ENCODE measurements around the gene MSMO1.
"Not testable (repeated sequence)": the region's sequence is repeated elsewhere in the genome, so short reads cannot be mapped to it uniquely, and the experiment has no call there.

Gene MSMO1

DNA sequence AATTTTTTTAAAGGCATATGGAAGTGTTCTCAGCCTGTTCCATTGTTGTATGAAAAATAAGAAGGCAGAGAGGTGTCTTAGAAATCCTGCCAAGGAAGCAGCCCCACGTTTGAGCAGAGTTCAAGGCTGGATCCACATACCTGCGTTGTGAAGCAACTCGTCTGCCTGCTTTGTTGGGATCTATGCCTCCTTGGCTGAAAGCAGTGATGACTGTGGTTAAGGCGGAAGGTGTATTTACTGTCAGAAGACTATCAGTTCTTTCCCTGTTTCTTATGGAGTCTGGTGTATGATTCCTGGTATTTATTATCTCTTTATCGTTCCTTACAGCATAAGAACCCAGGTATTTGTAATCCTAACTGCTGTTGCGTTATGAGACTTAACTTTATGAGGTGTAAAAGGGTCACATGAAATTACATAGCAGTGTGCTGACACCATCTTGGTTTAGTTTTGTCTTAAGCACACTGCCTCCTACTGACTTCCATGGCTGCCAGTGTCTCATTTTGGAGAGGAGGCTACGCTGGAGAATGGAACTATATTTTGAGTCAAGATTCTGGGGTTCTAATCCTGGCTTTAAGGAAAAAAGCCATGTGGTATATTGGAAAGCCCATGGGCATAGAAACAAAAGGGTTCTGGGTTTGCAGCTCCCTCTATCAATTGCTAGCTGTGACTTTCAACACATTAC, 3.1 kb upstream of the MSMO1 start:
- no peak for DNase-seq (ENCODE audit: low read depth in 2 of 2, low spot score in 1 of 2)

DNA sequence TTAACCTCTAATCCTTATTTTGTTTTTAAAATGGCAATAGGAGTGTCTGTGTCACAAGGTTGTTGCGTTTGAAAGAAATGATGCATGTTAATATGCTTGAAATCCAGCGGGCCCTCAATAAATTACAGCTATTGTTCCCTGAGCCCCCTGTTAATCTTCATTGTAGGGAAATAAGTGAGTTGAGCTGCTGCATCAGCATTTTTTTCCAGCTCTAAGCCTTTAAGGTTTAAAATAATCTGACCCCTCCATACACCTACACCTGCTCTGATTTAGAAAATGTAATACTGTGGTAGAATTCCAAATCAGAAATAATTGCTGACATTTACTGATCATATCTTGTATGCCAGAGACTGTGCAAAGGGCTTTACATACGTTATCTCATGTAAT, 2.6 kb upstream of the MSMO1 start:
- no peak for DNase-seq (ENCODE audit: low read depth in 2 of 2, low spot score in 1 of 2)

DNA sequence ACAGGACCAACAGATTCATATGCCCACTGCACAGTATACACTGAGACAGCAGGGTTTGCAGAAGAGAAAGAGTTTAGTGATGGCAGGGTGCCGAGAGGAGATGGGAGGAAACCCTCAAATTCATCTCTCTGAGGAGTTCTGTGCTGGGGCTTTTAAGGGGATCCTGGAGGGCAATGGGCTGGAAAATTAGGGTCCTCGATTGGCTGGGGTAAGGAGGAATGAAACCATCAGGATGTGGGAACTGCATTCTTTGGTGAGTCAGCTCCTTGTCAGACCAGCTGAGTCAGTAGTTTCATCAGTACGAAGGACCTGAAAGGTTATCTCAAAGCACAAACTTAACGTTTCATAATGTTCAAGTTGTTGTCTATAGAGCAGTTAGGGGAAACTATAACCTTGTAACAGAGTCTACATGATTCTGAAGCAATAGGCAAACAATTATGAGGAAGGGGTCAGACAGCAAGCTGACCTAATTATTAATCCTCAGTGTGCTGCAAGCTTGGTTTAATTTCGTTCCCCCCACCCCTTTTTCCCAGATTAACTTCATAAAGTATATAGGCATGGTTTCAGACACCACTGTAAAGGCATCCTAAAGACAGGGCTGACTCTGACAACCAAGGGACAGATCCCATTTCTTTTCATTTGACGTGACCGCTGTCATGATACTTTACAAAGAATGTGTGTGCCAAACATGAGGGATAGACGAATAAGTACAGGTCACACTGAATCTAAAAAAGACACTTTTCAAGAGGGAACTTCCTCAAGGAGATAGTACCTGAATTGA, 1.5 kb upstream of the MSMO1 start:
- DNase-seq (ENCODE audit: low read depth in 2 of 2, low spot score in 1 of 2): no peak

GRCh38 chr4:165326831-165327210, 648 bp upstream of the MSMO1 start:
- DNase-seq (ENCODE audit: low read depth in 2 of 2, low spot score in 1 of 2): no peak

DNA sequence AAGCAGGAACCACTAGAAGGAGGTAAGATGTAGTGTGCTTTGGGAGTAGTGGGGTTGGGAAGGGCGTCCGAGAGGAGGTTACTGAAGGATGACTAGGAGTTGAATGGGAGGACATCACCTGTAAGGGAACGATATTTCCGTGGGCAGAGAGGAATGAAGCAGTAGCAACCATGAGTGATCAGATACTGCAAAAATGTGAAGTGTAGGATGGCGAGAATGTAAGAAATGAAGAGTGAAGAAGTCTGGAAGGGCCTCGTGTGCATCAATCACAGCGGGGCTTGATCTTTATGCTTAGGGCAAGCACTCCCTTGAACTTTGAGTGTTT, 594 bp downstream of the MSMO1 start:
- no peak for DNase-seq (ENCODE audit: low read depth in 2 of 2, low spot score in 1 of 2)

- DNase-seq (ENCODE audit: low read depth in 2 of 2, low spot score in 1 of 2): no peak
Measured at GRCh38 chr4:165328708-165329107, 1.2 kb downstream of the MSMO1 start.

DNA sequence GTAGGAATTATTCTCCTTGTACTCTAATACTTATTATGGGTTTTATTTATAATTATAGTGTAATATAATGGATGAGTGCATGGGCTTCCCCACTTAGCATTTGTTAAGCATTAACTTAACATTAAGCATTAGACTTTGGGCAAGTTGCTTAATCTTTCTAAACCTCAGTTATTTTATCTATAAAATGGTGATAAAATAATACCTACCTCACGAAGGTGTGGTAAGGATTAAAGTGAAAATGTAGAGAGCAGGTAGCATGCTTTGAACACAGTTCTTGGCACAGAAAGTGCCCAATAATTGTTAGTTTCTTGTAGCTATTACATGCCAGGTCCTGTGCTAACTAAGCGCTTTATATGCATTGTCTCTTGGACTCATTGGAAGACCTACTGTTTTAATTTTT, 2.6 kb downstream of the MSMO1 start:
- no peak for DNase-seq (ENCODE audit: low read depth in 2 of 2, low spot score in 1 of 2)

DNA sequence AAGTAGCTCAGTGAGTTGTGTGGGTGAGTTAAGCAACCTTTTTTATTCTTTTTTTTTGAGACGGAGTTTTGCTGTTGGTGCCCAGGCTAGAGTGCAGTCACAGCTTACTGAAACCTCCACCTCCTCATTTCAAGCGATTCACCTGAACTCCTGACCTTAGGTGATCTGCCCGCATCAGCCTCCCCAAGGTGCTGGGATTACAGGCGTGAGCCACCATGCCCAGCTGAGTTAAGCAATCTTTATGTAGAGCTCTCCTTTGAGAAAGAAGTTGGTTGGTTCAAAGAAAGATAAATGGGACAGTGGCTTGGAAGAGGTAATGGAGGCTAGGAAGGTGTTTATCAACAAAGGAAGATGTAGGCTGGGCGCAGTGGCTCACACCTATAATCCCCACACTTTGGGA, 3.2 kb downstream of the MSMO1 start:
- DNase-seq (ENCODE audit: low read depth in 2 of 2, low spot score in 1 of 2): no peak

DNA sequence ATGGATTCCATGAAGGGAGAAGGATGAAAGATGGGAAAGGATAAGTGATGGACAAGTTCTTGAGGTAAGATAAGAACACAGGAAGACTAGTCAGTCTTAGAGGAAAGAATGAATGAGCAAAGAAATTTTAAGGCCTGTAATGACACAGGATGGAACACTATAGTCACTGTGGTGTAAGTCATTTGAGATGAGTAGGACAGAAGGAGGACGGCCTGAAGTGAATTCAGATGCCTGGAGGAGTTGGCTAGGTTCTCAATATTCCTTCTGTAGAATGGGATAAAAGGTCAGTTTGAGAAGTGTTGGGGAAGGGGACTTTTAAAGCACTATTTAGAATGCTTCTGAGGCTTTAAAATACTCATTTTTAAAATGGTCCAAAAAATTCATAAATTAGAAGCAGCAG, 3.9 kb downstream of the MSMO1 start:
- DNase-seq (ENCODE audit: low read depth in 2 of 2, low spot score in 1 of 2): no peak

DNA sequence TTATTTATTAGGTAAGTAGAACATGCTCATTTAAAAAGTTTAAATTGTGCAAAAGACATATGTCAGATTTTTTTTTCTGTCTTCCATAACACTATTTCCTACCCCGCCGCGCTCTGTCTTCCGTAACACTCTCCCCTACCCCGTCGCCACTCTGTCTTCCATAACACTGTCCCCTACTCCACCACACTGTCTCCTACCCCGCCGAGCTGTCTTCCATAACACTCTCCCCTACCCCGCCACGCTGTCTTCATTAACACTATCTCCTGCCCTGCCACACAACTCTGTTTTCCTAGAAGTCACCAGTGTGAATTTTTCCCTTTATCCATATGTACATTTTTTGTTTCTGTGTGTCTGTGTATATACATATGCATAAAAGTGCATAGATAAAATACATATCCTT, 4.4 kb downstream of the MSMO1 start:
- DNase-seq (ENCODE audit: low read depth in 2 of 2, low spot score in 1 of 2): no peak

GRCh38 chr4:165332502-165332901, 5.0 kb downstream of the MSMO1 start:
- no peak for DNase-seq (ENCODE audit: low read depth in 2 of 2, low spot score in 1 of 2)

DNA sequence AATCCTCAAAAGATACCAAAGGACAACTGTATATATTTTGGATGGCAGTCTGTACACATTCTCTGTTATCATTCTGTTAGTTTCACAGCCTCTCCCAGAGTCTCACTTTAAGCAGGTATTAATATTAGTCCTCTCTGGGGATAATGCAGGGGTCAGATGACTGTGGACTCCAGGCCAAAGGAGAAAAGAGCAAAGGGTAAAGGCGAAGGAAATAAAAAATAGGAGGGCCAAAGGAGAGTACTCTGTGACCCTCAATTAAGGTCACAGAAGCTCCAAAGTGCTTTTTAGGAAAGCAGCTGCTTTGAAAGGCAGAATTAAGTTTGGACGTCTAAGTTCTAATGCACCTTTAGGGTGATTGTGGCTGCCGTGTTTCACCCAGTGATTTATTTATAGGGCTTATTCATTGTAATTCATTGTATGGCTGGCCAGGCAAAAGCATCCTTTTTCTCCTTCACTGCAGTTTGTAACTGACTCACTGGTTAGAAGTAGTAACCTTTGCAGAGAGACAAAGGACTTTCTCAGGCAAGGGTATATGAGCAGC, 7.8 kb downstream of the MSMO1 start:
- DNase-seq (ENCODE audit: low read depth in 2 of 2, low spot score in 1 of 2): no peak

DNA sequence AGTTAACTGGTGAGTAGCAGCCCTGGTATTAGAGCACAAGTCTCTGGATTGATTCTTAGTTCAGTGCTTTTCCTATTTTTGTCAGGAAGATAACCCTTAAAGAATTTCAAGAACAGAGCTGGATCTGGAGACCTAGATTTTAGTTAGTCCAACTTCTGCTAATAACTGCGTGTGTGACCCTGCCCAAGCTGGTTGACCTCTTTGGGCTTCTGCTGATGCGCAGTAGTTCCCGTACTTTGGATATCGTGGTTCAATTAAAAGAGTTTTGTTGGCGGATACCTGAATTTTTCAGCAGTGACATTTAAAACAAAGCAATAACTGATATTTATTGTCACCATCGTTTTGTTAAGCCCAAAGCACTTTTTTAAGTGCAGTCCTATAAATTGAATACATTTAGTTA, 9.3 kb downstream of the MSMO1 start:
- no peak for DNase-seq (ENCODE audit: low read depth in 2 of 2, low spot score in 1 of 2)

DNA sequence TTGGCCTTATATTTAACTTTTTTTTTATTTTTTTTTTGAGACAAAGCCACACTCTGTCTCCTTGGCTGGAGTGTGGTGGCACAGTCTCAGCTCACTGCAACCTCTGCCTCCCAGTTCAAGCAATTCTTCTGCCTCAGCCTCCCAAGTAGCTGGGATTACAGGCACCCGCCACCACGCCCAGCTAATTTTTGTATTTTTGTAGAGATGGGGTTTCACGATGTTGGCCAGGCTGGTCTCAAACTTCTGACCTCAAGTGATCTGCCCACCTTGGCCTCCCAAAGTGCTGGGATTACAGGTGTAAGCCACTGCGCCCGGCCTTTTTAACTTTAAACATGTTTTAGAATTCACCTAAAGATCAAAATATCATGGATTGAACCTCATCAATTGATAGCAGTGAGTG, 14.9 kb downstream of the MSMO1 start:
- DNase-seq (ENCODE audit: low read depth in 2 of 2, low spot score in 1 of 2): not testable (repeated sequence)

GRCh38 chr4:165343353-165344191, 16.1 kb downstream of the MSMO1 start:
- no peak for DNase-seq (ENCODE audit: low read depth in 2 of 2, low spot score in 1 of 2)

GRCh38 chr4:165345666-165346417, 18.4 kb downstream of the MSMO1 start:
- DNase-seq (ENCODE audit: low read depth in 2 of 2, low spot score in 1 of 2): no peak

- DNase-seq (ENCODE audit: low read depth in 2 of 2, low spot score in 1 of 2): no peak
Measured at GRCh38 chr4:165347647-165348569, 20.4 kb downstream of the MSMO1 start.

DNA sequence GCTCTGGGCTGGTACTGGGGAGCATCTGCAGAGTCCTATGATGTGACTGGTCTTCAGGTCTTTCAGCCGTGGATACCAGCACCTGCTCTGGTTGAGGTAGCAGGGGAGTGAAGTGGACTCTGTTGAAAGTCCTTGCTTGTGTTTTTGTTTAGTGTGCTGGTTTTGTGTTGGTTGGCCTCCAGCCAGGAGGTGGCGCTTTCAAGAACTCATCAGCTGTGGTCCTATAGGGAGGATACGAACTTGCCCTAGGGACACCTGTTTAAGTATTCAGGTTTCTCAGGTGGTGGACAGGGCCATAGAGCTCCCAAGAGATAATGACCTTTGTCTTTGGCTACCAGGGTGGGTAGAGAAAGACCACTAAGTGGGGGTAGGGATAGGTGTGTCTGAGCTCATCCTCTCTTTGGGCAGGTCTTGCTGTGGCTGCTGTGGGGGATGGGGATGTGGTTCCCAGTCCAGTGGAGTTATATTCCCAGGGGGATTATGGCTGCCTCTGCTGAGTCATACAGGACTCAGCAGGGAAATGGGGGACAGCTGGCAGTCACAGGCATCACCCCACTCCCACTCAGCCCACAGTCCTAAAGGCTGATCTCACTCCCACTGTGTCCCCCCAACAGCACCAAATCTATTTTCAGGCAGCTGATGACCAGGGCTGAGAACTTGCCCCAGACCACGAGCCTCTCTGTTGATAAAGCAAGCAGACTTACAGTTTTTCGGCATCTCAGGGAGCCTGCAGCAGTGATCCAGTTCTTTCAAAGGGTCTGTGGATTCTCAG, 24.1 kb downstream of the MSMO1 start:
- DNase-seq (ENCODE audit: low read depth in 2 of 2, low spot score in 1 of 2): no peak

- DNase-seq (ENCODE audit: low read depth in 2 of 2, low spot score in 1 of 2): no peak
Measured at GRCh38 chr4:165355900-165356300, 28.4 kb downstream of the MSMO1 start.
